CD4-positive, alpha-beta T cell treated with Interleukin-17A for 1 hour (primary cell): ENCODE results near the gene DCAF17.
"Not testable (repeated sequence)": the region's sequence is repeated elsewhere in the genome, so short reads cannot be mapped to it uniquely, and the experiment has no call there.

ENCODE experiments used
- DNase-seq: peaks from one replicate; pipeline ENCODE4 v3.0.0-alpha.2; 2020

The DCAF17 gene

GRCh38 chr2:171460537-171460936 is 26.5 kb downstream of the DCAF17 start:
- DNase-seq, result no peak

- DNase-seq, result no peak
Measured at GRCh38 chr2:171469176-171469575, 35.1 kb downstream of the DCAF17 start.

DNA sequence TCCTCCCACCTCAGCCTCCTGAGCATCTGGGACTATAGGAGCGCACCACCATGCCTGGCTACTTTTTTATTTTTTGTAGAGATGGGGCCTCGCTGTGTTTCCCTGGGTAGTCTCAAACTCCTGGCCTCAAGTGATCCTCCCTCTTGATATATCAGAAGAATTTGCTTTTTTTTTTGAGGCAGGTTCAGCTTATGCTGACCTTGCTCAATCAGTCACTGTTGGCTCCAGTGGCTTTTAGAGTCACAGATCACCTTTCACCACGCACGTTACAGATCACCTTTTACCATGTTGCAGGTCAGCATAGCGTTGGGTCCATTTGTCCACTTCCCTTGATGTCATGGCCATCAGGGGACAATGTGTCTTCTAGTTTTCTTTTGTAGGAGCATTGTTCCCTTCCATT is 36.1 kb downstream of the DCAF17 start:
- no peak for DNase-seq

GRCh38 chr2:171475979-171476378 is 42.0 kb downstream of the DCAF17 start:
- no peak for DNase-seq

GRCh38 chr2:171478345-171478744 is 44.3 kb downstream of the DCAF17 start:
- no peak for DNase-seq

- DNase-seq, result no peak
Measured at GRCh38 chr2:171479154-171479814, 45.3 kb downstream of the DCAF17 start.

DNA sequence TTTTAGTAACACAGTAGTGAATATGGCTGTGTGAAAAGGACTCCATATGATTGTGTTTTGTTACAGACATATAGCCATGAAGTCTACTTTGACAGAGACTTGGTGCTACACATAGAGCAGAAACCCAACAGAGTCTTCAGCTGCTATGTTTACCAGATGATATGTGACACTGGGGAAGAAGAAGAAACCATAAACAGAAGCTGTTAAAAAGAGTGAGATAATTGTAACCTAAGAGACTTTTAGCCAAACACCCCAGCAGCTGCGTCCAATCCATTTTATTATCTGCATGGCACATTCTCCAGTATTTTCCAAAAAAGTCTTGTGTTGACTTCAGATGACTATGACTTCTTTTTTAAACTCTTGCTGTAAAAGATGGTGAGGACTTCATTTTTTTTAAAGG is 46.9 kb downstream of the DCAF17 start:
- no peak for DNase-seq

DNA sequence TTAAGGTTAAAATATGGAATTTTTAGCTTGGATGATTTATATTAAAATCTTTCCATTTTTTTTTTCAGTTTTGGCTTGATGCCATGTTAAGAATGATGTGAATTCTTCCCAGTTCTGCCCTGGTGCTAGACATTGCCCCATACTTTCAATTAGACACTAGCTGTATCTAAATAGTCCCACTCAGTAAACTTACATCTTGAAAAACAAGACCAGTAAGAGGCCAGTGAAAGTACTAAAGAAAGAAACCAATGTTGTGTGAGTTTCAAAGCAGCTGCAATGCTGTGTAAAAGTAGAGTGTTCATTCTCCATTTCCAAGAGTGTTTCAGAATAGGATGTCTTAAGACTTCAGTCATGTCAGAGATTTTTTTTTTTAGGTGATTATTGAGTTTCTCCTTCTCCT is 48.3 kb downstream of the DCAF17 start:
- no peak for DNase-seq

GRCh38 chr2:171482877-171483276 is 48.9 kb downstream of the DCAF17 start:
- no peak for DNase-seq

DNA sequence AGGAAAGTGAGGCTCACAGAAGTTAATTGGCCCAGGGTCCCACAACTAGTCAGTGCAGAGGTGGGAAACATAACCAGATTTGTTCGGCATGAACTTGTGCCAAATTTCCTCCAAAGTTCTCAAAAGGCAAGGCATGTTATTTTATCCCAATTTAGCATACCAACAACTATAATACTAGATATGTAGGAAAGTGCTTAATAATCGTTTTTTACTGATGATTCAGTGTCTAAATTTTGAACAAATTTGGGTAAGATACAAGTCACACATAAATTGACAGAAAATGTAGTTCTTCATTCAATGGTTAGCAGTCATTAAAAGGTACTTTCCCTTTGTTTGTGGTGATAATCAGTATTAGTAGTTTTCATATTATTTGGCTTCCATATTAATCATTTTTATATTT is 49.8 kb downstream of the DCAF17 start:
- DNase-seq, result no peak

DNA sequence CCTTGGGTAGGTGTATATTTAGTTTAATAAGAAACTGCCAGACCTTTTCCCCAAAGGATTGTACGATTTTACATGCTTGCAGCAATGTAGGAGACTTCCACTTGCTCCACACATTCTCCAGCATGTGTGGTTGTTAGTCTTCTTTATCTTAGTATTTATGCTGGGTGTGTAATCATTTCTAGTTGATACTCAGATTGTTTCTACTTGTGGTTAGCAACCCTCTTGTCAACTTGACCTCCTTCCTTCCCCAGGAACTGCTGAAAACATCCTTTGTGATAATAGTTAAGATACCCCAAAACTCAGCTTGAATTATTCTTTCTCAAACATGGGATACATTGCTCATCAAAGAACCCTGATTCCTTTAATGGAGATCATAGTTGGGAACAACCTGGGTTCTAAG is 51.1 kb downstream of the DCAF17 start:
- peak; percentile 2 for DNase-seq

- no peak for DNase-seq
Measured at GRCh38 chr2:171487201-171487600, 53.2 kb downstream of the DCAF17 start.

DNA sequence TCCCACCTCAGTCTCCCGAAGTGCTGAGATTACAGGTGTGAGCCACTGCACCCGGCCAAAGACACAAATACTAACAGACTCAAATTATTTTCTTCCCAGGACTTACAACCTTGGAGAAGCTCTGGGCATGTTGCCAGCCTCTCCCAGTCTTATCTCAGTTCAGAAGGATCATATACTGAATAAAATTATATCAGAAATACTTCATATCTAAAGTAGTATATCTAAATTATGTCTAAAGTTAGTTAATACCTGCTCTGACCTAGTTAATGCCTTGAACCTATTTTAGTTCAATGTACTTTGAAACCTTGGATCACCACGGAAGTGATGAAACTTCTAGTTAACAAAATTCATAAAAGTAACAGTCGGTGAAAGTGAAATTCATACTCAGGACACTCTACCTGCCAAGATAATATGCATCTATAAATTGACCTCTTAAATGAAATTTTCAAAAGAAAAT is 53.8 kb downstream of the DCAF17 start:
- no peak for DNase-seq

GRCh38 chr2:171490577-171490976 is 56.6 kb downstream of the DCAF17 start:
- no peak for DNase-seq

DNA sequence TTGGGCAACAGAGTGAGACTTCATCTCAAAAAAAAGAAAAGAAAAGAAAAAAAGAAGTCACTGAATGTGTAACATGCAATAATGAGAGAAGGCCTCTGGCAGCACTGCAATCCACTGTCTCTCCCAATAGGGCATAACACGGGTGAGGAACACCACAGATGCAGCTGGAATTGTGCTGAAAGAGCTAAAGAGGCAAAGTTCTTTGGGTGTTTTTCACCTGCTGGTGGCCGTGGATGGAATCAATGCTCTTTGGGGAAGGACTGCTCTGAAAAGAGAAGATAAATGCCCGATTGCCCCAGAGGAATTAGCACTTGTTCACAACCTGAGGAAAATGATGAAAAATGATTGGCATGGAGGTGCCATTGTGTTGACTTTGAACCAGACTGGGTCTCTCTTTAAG is 57.3 kb downstream of the DCAF17 start:
- DNase-seq, result no peak

DNA sequence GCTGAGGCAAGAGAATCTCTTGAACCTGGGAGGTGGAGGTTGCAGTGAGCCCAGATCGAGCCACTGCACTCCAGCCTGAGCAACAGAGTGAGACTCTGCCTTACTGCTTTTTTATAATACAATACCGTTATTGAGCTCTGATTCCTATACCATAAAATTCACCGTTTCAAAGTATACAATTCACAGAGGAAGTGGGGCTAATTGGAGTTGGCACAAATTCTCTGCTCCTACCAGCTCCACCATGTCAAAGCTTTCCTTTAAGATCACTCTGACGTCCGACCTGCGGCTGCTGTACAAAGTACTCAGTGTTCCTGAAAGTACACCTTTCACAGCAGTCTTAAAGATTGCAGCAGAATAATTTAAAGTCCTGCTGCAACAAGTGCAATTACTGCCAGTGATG is 58.6 kb downstream of the DCAF17 start:
- no peak for DNase-seq

GRCh38 chr2:171497664-171498063 is 63.6 kb downstream of the DCAF17 start:
- not testable (repeated sequence) for DNase-seq

GRCh38 chr2:171505374-171505773 is 71.3 kb downstream of the DCAF17 start:
- no peak for DNase-seq

- DNase-seq, result no peak
Measured at GRCh38 chr2:171509945-171510731, 76.1 kb downstream of the DCAF17 start.

DNA sequence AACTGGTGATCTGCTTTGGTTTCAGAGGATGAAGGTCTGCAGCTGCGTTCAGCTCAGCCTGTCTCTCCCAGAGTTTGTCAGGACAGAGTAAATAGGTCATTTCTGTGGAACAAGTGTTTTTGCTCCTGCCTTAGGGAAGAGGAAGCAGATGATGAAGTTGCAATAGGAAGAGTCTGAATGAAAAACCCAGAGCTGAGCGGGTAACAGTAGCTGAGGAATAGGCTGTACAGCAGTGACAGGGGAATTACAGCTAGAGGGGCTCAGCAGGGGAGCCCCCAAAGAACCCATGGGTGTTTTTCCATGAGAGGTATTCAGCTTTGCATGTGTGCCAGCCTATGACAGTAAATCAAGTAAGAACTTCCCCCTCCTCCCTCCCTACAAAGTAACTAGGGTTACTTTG is 78.0 kb downstream of the DCAF17 start:
- no peak for DNase-seq

DNA sequence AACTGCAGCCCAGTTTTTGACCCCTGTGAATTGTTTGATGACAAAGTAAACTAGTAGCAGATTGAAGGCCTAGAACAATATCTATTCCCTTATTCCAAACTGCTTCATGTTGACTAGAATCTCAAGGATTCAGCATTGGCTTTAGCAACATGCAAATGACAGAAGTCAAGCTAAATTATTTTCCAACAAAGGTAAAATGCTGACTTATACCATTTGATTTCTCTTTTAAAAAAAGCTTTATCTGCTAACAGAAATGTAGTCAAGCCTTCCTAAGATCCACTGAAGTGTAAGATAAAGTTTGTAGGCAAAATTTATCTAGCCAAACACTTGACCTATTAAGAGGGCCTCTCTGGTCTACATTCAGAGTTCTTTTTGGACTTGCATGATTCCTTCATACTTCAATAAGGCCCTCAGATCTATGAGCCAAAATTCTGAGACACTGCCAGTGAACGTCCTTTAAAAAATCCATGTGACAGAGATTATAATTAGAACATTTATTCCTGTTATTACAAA is 78.7 kb downstream of the DCAF17 start:
- no peak for DNase-seq

GRCh38 chr2:171513719-171514160 is 79.7 kb downstream of the DCAF17 start:
- DNase-seq, result no peak

GRCh38 chr2:171514908-171515582 is 81.0 kb downstream of the DCAF17 start:
- DNase-seq, result no peak
